ENCODE results near the gene COQ6.

Gene COQ6

GRCh38 chr14:73958591-73958990 lies 8.5 kb downstream of the COQ6 start:
- Histone ChIP-seq H2BK120ac (ENCODE audit: low read depth, low read length) (no peak overlapping the region), H3K27me3 (ENCODE audit: control insufficient read depth in 1 of 2, insufficient read depth in 1 of 2, low read length in 2 of 2) (no peaks in the 10 kb centered on the region), H3K4ac (ENCODE audit: low read depth in 1 of 2, low read length in 2 of 2) (no peak overlapping the region), H2BK15ac (ENCODE audit: low read depth, poor library complexity, severe bottlenecking) (no peak overlapping the region), H3K36me3 (ENCODE audit: control insufficient read depth in 1 of 2, insufficient read depth in 2 of 2, low read depth in 1 of 2, low read length in 2 of 2) (peaks cover 38 to 89% of the 10 kb centered on the region in 2 experiments), H3K18ac (ENCODE audit: low read depth in 1 of 2, low read length in 2 of 2) (no peak overlapping the region), H3K4me1 (ENCODE audit: control insufficient read depth, insufficient read depth, low read depth, low read length) (no peaks in the 10 kb centered on the region), H2AFZ (ENCODE audit: low read depth, low read length) (no peak overlapping the region), H3K4me2 (ENCODE audit: low read length, poor library complexity, severe bottlenecking) (no peak overlapping the region), H2BK5ac (ENCODE audit: low read depth, low read length, poor library complexity, severe bottlenecking) (no peak overlapping the region), H3K79me1 (replicated peaks; ENCODE audit: low read length, poor library complexity, severe bottlenecking) (peaks cover 6% of the 10 kb centered on the region), H3K9ac (ENCODE audit: low read length) (no peak overlapping the region), H3K27ac (ENCODE audit: low read length, poor library complexity, severe bottlenecking) (no peak overlapping the region), H3K23ac (ENCODE audit: low read length in 2 of 2) (no peak overlapping the region), H3K9me3 (ENCODE audit: control insufficient read depth, low read length) (no peaks in the 10 kb centered on the region), H2BK12ac (ENCODE audit: low read length in 2 of 2) (no peak overlapping the region), H2AK5ac (ENCODE audit: low read length, severe bottlenecking) (no peak overlapping the region), H4K8ac (ENCODE audit: low read length) (no peak overlapping the region), H4K91ac (ENCODE audit: low read length) (no peak overlapping the region), H3K14ac (ENCODE audit: low read length in 2 of 2) (no peak overlapping the region), H3K4me3 (ENCODE audit: insufficient read depth in 1 of 2, low read depth in 1 of 2, low read length in 2 of 2) (no peak overlapping the region)
- no peak for DNase-seq

DNA sequence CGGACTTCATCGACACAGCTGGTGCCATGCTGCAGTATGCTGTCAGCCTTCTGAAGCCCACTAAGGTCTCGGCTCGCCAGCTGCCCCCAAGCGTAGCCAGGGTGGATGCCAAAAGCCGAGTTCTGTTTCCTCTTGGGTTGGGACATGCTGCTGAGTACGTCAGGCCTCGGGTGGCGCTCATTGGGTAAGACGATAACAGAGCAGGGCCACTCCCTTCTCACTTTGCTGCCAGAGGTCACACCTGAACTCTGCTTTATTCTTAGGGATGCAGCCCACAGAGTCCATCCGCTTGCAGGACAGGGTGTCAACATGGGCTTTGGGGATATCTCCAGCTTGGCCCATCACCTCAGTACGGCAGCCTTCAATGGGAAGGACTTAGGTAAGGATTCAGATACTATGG lies 11.1 kb downstream of the COQ6 start:
- 95% methylated on average over 12 of the region's 12 CpGs for WGBS

DNA sequence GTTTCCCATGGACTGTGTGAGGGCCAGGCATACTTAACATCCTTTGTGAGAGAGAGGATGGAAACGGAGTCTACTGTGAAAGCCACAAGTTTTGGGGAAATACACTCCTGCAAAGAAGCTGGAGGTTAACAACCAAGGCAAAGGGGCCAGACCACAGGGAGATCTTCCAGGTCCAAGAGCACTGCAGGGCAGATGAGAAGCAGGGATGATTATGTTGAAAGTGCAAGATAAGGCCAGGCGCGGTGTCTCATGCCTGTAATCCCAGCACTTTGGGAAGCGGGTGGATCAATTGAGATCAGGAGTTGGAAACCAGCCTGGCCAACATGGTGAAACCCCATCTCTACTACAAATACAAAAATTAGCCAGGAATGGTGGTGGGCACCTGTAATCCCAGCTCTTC lies 15.1 kb downstream of the COQ6 start:
- no peak overlapping the region for H3K14ac ChIP-seq (ENCODE audit: low read length in 2 of 2)
- no peak overlapping the region for H3K4ac ChIP-seq (ENCODE audit: low read depth in 1 of 2, low read length in 2 of 2)
- H2BK15ac ChIP-seq (ENCODE audit: low read depth, poor library complexity, severe bottlenecking): no peak overlapping the region
- WGBS: 100% methylated on average over 4 of the region's 4 CpGs
- H2AK5ac ChIP-seq (ENCODE audit: low read length, severe bottlenecking): no peak overlapping the region
- no peaks in the 10 kb centered on the region for H3K27me3 ChIP-seq (ENCODE audit: control insufficient read depth in 1 of 2, insufficient read depth in 1 of 2, low read length in 2 of 2)
- H2BK120ac ChIP-seq (ENCODE audit: low read depth, low read length): no peak overlapping the region
- H3K4me1 ChIP-seq (ENCODE audit: control insufficient read depth, insufficient read depth, low read depth, low read length): no peaks in the 10 kb centered on the region
- H3K9me3 ChIP-seq (ENCODE audit: control insufficient read depth, low read length): no peaks in the 10 kb centered on the region
- no peak overlapping the region for H3K4me2 ChIP-seq (ENCODE audit: low read length, poor library complexity, severe bottlenecking)
- H4K91ac ChIP-seq (ENCODE audit: low read length): no peak overlapping the region
- H3K18ac ChIP-seq (ENCODE audit: low read depth in 1 of 2, low read length in 2 of 2): no peak overlapping the region
- no peak overlapping the region for H3K4me3 ChIP-seq (ENCODE audit: insufficient read depth in 1 of 2, low read depth in 1 of 2, low read length in 2 of 2)
- no peak overlapping the region for H2AFZ ChIP-seq (ENCODE audit: low read depth, low read length)
- no peaks in the 10 kb centered on the region for H3K79me1 ChIP-seq (replicated peaks; ENCODE audit: low read length, poor library complexity, severe bottlenecking)
- peaks cover 35 to 73% of the 10 kb centered on the region in 2 experiments for H3K36me3 ChIP-seq (ENCODE audit: control insufficient read depth in 1 of 2, insufficient read depth in 2 of 2, low read depth in 1 of 2, low read length in 2 of 2)
- no peak overlapping the region for H2BK5ac ChIP-seq (ENCODE audit: low read depth, low read length, poor library complexity, severe bottlenecking)
- no peak for DNase-seq
- no peak overlapping the region for H2BK12ac ChIP-seq (ENCODE audit: low read length in 2 of 2)
- no peak overlapping the region for H4K8ac ChIP-seq (ENCODE audit: low read length)
- H3K27ac ChIP-seq (ENCODE audit: low read length, poor library complexity, severe bottlenecking): no peak overlapping the region
- H3K23ac ChIP-seq (ENCODE audit: low read length in 2 of 2): no peak overlapping the region
- no peak overlapping the region for H3K9ac ChIP-seq (ENCODE audit: low read length)

More for the DNA sequence above, 11.1 kb downstream of the COQ6 start:
- Histone ChIP-seq H3K4me1 (ENCODE audit: control insufficient read depth, insufficient read depth, low read depth, low read length) (no peaks in the 10 kb centered on the region), H3K27ac (ENCODE audit: low read length, poor library complexity, severe bottlenecking) (no peak overlapping the region), H3K9ac (ENCODE audit: low read length) (no peak overlapping the region), H2AK5ac (ENCODE audit: low read length, severe bottlenecking) (no peak overlapping the region), H3K18ac (ENCODE audit: low read depth in 1 of 2, low read length in 2 of 2) (no peak overlapping the region), H3K4me2 (ENCODE audit: low read length, poor library complexity, severe bottlenecking) (no peak overlapping the region), H3K36me3 (ENCODE audit: control insufficient read depth in 1 of 2, insufficient read depth in 2 of 2, low read depth in 1 of 2, low read length in 2 of 2) (peaks cover 37 to 80% of the 10 kb centered on the region in 2 experiments), H2BK120ac (ENCODE audit: low read depth, low read length) (no peak overlapping the region), H3K4me3 (ENCODE audit: insufficient read depth in 1 of 2, low read depth in 1 of 2, low read length in 2 of 2) (no peak overlapping the region), H2BK12ac (ENCODE audit: low read length in 2 of 2) (no peak overlapping the region), H4K91ac (ENCODE audit: low read length) (no peak overlapping the region), H3K27me3 (ENCODE audit: control insufficient read depth in 1 of 2, insufficient read depth in 1 of 2, low read length in 2 of 2) (no peaks in the 10 kb centered on the region), H3K23ac (ENCODE audit: low read length in 2 of 2) (no peak overlapping the region), H3K79me1 (replicated peaks; ENCODE audit: low read length, poor library complexity, severe bottlenecking) (peaks cover 2% of the 10 kb centered on the region), H3K4ac (ENCODE audit: low read depth in 1 of 2, low read length in 2 of 2) (no peak overlapping the region), H4K8ac (ENCODE audit: low read length) (no peak overlapping the region), H3K9me3 (ENCODE audit: control insufficient read depth, low read length) (no peaks in the 10 kb centered on the region), H2BK15ac (ENCODE audit: low read depth, poor library complexity, severe bottlenecking) (no peak overlapping the region), H2AFZ (ENCODE audit: low read depth, low read length) (no peak overlapping the region), H3K14ac (ENCODE audit: low read length in 2 of 2) (no peak overlapping the region), H2BK5ac (ENCODE audit: low read depth, low read length, poor library complexity, severe bottlenecking) (no peak overlapping the region)
- DNase-seq: no peak

DNA sequence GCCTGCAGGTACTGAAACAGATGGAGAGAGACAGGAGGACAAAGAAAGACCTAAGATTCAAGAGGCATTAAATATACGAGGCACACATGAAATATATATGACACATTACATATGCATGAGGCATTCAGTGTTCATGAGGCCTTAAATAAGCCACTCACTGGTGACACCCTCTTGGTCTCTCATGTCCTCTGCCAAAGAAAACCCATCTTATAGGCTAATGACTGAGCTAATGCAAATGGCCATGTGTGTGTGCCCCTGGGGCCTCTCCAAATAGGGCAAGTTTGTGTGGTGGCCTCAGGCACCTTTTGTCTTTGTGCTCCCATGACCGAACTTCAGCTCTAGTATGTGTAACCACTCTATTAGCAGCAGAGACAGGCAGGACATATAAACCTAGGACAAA lies 18.8 kb downstream of the COQ6 start:
- Histone ChIP-seq H3K4me2 (ENCODE audit: low read length, poor library complexity, severe bottlenecking) (no peak overlapping the region), H3K14ac (ENCODE audit: low read length in 2 of 2) (no peak overlapping the region), H3K9me3 (ENCODE audit: control insufficient read depth, low read length) (no peaks in the 10 kb centered on the region), H2BK15ac (ENCODE audit: low read depth, poor library complexity, severe bottlenecking) (no peak overlapping the region), H2BK120ac (ENCODE audit: low read depth, low read length) (no peak overlapping the region), H2BK12ac (ENCODE audit: low read length in 2 of 2) (no peak overlapping the region), H3K79me1 (replicated peaks; ENCODE audit: low read length, poor library complexity, severe bottlenecking) (no peaks in the 10 kb centered on the region), H4K8ac (ENCODE audit: low read length) (no peak overlapping the region), H3K4ac (ENCODE audit: low read depth in 1 of 2, low read length in 2 of 2) (no peak overlapping the region), H3K4me3 (ENCODE audit: insufficient read depth in 1 of 2, low read depth in 1 of 2, low read length in 2 of 2) (no peak overlapping the region), H3K9ac (ENCODE audit: low read length) (no peak overlapping the region), H3K18ac (ENCODE audit: low read depth in 1 of 2, low read length in 2 of 2) (no peak overlapping the region), H2AK5ac (ENCODE audit: low read length, severe bottlenecking) (no peak overlapping the region), H3K27me3 (ENCODE audit: control insufficient read depth in 1 of 2, insufficient read depth in 1 of 2, low read length in 2 of 2) (no peaks in the 10 kb centered on the region), H3K4me1 (ENCODE audit: control insufficient read depth, insufficient read depth, low read depth, low read length) (peaks cover 4% of the 10 kb centered on the region), H3K27ac (ENCODE audit: low read length, poor library complexity, severe bottlenecking) (no peak overlapping the region), H2AFZ (ENCODE audit: low read depth, low read length) (no peak overlapping the region), H2BK5ac (ENCODE audit: low read depth, low read length, poor library complexity, severe bottlenecking) (no peak overlapping the region), H4K91ac (ENCODE audit: low read length) (no peak overlapping the region), H3K36me3 (ENCODE audit: control insufficient read depth in 1 of 2, insufficient read depth in 2 of 2, low read depth in 1 of 2, low read length in 2 of 2) (peaks cover 31 to 67% of the 10 kb centered on the region in 2 experiments), H3K23ac (ENCODE audit: low read length in 2 of 2) (no peak overlapping the region)
- 90% methylated on average over 2 of the region's 2 CpGs for WGBS
- DNase-seq: no peak
